ENCODE measurements around the gene FBXW10B. TPM values are rescaled to one million over a fixed set of nuclear protein-coding genes. Genes with fewer than 3 reads are reported as not detected.

The FBXW10B gene
- total RNA-seq, 2 experiments from 2014 or later, result 0.36 to 0.51 TPM

DNA sequence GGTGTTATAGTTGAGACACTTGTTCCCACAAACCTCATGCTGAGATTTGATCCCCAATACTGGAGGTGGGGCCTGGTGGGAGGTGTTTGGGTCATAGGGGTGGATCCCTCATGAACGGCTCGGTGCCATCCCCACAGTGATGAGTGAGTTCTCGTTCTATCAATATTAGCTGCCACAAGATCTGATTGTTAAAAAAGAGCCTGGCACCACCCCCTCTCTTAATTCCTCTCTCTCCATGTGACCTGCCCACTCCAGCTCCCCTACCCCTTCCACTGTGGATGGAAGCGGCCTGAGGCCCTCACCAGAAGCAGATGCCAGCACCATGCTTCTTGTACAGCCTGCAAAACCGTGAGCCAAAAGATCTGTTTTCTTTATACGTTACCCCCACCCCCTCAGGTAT, 33.5 kb upstream of the FBXW10B start:
- H3K27me3 Mint-ChIP-seq, result no peaks in the 10 kb centered on the region
- ChIA-PET POLR2A (no interaction called here), CTCF (no interaction called here)
- peaks cover 9% of the 10 kb centered on the region for H3K36me3 Mint-ChIP-seq (ENCODE audit: low read depth)
- DNase-seq, result no peak
- no peaks in the 10 kb centered on the region for H3K9me3 Mint-ChIP-seq
- intact Hi-C loops (cut with micrococcal nuclease), result no loop called here
- H3K27ac Mint-ChIP-seq, result no peak overlapping the region
- H3K4me1 Mint-ChIP-seq (ENCODE audit: low read depth), result peaks cover 7% of the 10 kb centered on the region
- no peak for ATAC-seq
- H3K4me3 Mint-ChIP-seq, result no peak overlapping the region
- TF ChIP-seq, protein P1, sequence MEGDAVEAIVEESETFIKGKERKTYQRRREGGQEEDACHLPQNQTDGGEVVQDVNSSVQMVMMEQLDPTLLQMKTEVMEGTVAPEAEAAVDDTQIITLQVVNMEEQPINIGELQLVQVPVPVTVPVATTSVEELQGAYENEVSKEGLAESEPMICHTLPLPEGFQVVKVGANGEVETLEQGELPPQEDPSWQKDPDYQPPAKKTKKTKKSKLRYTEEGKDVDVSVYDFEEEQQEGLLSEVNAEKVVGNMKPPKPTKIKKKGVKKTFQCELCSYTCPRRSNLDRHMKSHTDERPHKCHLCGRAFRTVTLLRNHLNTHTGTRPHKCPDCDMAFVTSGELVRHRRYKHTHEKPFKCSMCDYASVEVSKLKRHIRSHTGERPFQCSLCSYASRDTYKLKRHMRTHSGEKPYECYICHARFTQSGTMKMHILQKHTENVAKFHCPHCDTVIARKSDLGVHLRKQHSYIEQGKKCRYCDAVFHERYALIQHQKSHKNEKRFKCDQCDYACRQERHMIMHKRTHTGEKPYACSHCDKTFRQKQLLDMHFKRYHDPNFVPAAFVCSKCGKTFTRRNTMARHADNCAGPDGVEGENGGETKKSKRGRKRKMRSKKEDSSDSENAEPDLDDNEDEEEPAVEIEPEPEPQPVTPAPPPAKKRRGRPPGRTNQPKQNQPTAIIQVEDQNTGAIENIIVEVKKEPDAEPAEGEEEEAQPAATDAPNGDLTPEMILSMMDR (IDR thresholded peaks at IDR 0.05), result no peak

DNA sequence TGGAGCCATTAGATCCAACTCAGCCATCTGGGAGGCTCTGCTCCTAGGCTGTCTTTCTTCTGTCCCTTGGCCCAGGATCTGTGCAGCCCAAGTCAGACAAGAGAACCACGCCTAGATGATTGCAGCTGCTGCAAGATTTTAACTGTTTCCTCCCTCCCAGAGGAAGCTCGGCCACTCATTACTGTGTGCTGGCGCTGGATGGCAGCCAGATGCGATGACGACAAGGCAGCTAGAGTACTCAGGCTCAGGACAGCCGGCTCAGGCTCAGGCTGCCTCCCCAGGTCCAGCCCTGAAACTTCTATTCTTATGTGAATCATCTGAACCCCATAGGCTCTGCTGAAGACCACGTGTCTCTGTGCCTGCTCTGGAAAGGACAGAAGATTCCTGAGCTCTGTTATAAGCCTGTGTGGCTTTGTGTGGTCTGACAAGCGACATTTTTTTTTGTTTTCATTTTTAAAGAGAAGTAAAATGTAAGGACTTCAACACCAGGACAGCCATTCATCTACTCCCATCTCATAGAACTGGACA, 32.1 kb upstream of the FBXW10B start:
- Mint-ChIP-seq H3K36me3 (ENCODE audit: low read depth) (peaks cover 6% of the 10 kb centered on the region), H3K27ac (no peak overlapping the region), H3K27me3 (no peaks in the 10 kb centered on the region), H3K4me3 (no peak overlapping the region), H3K9me3 (no peaks in the 10 kb centered on the region), H3K4me1 (ENCODE audit: low read depth) (peaks cover 7% of the 10 kb centered on the region)
- ATAC-seq (peak; percentile 79), DNase-seq (peak; percentile 52)
- intact Hi-C loops (cut with micrococcal nuclease), result no loop called here
- TF ChIP-seq, protein P1 (IDR thresholded peaks at IDR 0.05), result no peak
- ChIA-PET CTCF (no interaction called here), POLR2A (no interaction called here)

DNA sequence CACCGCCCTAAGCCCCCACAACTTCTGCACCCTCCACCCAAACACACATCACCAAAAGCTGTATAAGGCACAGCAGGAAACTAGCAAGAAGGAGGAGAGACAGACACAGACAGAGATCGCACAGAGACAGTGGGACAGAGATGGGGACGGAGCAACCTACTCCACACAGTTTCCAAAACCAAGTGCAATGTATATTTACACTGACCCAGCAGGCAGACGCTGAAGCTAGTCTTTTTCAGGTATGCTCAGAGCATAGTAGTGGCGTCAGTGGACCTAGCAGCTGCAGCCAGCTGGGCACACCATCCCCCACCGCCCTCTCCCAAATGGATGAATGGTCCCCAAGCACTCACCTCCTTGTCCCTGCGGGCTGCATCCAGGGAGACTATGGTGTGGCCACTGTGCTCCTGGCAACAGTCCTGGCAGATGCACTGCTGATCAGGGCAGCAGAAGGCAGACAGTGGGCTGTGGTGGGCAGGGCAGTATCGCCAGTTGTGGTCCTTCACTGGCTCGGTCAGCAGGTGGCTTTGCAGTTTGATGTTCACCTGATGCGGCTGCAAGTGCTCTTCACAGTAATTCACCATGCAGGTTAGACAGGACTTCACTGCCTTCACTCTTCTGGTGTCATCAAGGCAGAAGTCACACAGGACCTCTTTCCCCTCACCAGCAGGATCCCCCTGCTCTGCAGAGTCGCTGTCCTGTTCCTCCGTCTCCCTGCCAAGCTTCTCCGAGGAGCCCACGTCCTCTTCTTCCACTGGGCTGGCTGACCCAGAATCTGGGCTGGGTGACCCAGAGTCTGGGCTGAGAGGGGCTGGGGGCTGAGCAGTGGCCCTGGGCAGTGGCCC, 31.5 kb upstream of the FBXW10B start:
- H3K4me3 Mint-ChIP-seq, result no peak overlapping the region
- no peak overlapping the region for H3K27ac Mint-ChIP-seq
- H3K36me3 Mint-ChIP-seq (ENCODE audit: low read depth), result peaks cover 1% of the 10 kb centered on the region
- DNase-seq (no peak), ATAC-seq (no peak)
- peaks cover 7% of the 10 kb centered on the region for H3K4me1 Mint-ChIP-seq (ENCODE audit: low read depth)
- no peaks in the 10 kb centered on the region for H3K9me3 Mint-ChIP-seq
- no peaks in the 10 kb centered on the region for H3K27me3 Mint-ChIP-seq
- CTCF ChIA-PET, result no interaction called here
- intact Hi-C loops (cut with micrococcal nuclease), result no loop called here
- POLR2A ChIA-PET, result interaction anchor here (0.6 kb wide), 1 partner anchor 676 kb away, joined by 3 read pairs; no protein-coding TSS in a partner anchor
- TF ChIP-seq, protein P1 (IDR thresholded peaks at IDR 0.05), result no peak

DNA sequence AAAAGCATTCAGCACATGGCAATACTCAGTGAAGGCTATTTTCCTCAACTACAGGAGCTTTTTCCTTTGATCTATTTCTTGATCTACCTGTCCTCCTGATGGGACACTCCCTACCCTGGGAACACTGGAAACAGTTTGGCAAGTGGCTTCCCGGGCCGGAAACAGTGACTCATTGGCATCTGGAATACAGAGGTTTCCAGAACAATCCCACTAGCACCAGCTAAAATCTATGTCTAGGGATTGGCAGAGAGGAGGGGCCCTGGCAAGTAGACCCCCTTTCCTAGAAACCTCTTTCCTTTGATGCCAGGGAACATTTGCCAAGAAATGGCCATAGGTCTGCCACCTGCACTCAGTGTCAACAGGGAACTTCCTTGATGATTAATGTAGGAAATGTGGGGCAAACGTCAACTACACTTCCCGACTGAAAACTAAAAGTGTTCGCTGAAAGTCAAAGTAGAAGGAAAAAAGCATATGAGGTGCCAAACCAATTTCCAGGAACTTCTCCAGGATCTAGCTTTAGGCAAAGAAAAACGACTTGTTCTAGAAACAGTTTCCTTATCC, 30.4 kb upstream of the FBXW10B start:
- intact Hi-C loops (cut with micrococcal nuclease), result no loop called here
- CTCF ChIA-PET, result no interaction called here

More for the DNA sequence above, 30.4 kb upstream of the FBXW10B start:
- Mint-ChIP-seq H3K9me3 (no peaks in the 10 kb centered on the region), H3K36me3 (ENCODE audit: low read depth) (peaks cover 1% of the 10 kb centered on the region), H3K4me3 (no peak overlapping the region), H3K27me3 (no peaks in the 10 kb centered on the region), H3K27ac (no peak overlapping the region), H3K4me1 (ENCODE audit: low read depth) (peaks cover 11% of the 10 kb centered on the region)
- POLR2A ChIA-PET, result interaction anchor here (0.6 kb wide), 1 partner anchor 675 kb away, joined by 3 read pairs; no protein-coding TSS in a partner anchor
- no peak for ATAC-seq
- DNase-seq, result no peak
- TF ChIP-seq, protein P1 (IDR thresholded peaks at IDR 0.05), result no peak
